Measurements from ENCODE around the gene ANKS1A.

DNA sequence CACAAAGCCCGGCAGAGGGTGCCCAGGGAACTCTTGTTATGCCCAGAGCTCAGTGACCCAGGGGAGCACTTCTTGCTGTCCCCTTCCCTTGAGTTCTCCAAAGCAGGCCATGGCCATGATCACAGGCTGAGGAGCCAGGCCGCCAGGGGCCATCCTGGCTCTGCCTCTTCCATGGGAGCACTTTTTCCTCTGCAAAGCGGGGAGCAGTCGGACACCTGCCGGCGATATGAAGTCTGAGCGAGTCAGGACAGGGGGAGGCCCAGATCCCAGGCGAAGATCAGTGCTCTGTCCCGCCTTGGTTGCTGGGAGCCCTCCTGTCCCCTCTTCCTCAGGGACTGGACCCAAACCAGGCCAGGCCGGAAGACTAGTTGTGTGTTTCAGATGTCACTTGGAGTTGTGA is 184.2 kb downstream of the ANKS1A start:
- no peak for TF ChIP-seq CTCF (IDR thresholded peaks at IDR 0.05)
- no peak for TF ChIP-seq POLR2A (IDR thresholded peaks at IDR 0.05)
